ENCODE results near the gene TGM2. TPM values are rescaled to one million over a fixed set of nuclear protein-coding genes. Genes with fewer than 3 reads are reported as not detected.

The TGM2 gene
- total and polyA plus RNA-seq, 12 donors = 13.4 to 262 (median 98.3) TPM

DNA sequence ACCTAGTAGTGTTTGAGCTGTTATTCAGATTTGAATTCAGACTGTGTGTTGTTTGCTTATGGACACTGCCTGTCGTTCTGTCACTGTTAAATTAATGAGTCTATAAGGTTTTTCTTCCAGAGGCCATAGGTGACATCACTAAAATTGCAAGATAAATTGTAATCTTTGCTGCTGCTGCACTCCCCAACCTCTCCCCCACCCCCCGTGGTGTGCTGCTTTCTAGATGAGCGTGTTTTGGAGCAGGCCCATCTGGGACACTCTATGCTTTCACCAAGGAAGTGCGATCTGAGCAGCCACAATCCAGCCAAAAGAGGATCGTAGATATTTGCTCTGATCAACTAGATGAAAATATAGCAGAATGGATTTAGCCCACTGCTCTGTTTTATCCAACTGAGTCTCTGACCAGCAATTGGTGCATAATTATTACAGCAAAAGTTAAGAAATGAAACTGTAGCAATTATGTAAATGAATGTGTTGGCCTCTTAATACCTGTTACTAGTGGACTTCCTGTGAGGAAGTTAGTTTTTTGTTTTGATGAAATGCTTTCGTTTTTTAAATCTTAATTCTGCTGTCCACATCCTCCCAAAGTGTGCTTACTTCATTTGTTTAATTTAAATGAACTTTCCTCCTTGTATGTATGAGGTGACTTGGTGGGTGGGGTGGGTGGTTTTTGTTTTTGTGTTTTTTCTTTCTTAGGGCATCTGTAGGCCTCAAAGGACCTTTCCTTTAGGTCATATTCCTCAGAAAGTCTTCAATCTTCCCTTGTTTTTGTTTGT, 73.4 kb downstream of the TGM2 start:
- Histone ChIP-seq H3K4me1 (replicated peaks in 1 of 2) (peaks cover 18 to 36% of the 10 kb centered on the region in 2 donors), H3K27ac (peak overlapping the region in 2 of 5 donors; percentile 28 to 68), H3K27me3 (no peaks in the 10 kb centered on the region), H3K36me3 (replicated peaks in 1 of 2) (peaks cover 0 to 34% of the 10 kb centered on the region in 2 donors), H3K9me3 (replicated peaks in 1 of 3) (no peaks in the 10 kb centered on the region), H3K4me3 (no peak overlapping the region)
- no peak for DNase-seq
- no peak for TF ChIP-seq POLR2A (IDR thresholded peaks at IDR 0.05)
- TF ChIP-seq, protein P1, sequence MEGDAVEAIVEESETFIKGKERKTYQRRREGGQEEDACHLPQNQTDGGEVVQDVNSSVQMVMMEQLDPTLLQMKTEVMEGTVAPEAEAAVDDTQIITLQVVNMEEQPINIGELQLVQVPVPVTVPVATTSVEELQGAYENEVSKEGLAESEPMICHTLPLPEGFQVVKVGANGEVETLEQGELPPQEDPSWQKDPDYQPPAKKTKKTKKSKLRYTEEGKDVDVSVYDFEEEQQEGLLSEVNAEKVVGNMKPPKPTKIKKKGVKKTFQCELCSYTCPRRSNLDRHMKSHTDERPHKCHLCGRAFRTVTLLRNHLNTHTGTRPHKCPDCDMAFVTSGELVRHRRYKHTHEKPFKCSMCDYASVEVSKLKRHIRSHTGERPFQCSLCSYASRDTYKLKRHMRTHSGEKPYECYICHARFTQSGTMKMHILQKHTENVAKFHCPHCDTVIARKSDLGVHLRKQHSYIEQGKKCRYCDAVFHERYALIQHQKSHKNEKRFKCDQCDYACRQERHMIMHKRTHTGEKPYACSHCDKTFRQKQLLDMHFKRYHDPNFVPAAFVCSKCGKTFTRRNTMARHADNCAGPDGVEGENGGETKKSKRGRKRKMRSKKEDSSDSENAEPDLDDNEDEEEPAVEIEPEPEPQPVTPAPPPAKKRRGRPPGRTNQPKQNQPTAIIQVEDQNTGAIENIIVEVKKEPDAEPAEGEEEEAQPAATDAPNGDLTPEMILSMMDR (IDR thresholded peaks at IDR 0.05) = no peak
- WGBS, 4 donors = 53 to 58% (median 54%) methylated on average over 6 of the region's 6 CpGs
- intact Hi-C loops (cut with DNase I) = no loop called here

DNA sequence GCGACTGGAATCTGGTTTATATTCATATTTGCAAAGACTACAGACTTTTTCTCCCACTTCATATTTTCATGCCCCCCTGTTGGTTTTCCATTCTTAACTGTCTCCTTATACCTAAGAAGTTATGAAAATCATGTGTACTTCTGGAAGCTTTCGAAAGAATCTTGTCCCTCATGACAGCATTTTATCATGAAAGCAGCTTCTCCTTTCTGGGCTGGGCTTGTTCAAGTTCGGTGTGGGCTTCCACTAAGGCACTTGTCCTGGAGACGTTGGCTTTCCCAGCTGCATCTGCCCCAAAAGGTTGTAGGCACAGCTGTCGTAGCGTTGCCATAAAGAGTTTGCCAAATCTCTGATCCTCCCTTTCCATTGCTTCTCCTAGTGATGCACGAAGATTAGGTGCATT, 75.0 kb downstream of the TGM2 start:
- Histone ChIP-seq H3K4me1 (replicated peaks in 1 of 2) (peaks cover 15 to 30% of the 10 kb centered on the region in 2 donors), H3K9me3 (replicated peaks in 1 of 3) (no peaks in the 10 kb centered on the region), H3K36me3 (replicated peaks in 1 of 2) (peaks cover 0 to 47% of the 10 kb centered on the region in 2 donors), H3K27me3 (no peaks in the 10 kb centered on the region), H3K4me3 (no peak overlapping the region), H3K27ac (no peak overlapping the region)
- WGBS, 4 donors = 88 to 92% (median 90%) methylated on average over 7 of the region's 7 CpGs
- no peak for DNase-seq
- TF ChIP-seq POLR2A (IDR thresholded peaks at IDR 0.05) = no peak
- TF ChIP-seq, protein P1 (IDR thresholded peaks at IDR 0.05) = no peak
- intact Hi-C loops (cut with DNase I) = no loop called here

DNA sequence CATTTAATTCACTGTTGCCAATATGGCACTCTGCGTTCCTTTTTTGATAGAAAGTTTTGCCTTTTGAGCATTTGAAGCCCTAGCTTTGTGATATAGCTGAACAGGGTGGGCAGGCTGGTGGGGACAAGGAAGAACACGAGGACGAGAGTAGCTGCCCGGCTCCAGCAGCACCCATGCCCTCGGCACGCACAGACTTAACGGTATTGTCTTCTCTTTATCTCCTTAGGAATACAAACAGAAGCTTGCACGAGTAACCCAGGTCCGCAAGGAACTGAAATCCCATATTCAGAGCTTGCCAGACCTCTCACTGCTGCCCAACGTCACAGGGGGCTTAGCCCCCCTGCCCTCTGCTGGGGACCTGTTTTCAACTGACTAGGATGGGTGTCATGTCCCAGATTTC, 75.6 kb downstream of the TGM2 start:
- no peak overlapping the region for H3K4me3 ChIP-seq
- TF ChIP-seq, protein P1 (IDR thresholded peaks at IDR 0.05) = no peak
- H3K27ac ChIP-seq = no peak overlapping the region
- no peaks in the 10 kb centered on the region for H3K9me3 ChIP-seq (replicated peaks in 1 of 3)
- H3K36me3 ChIP-seq (replicated peaks in 1 of 2) = peaks cover 0 to 48% of the 10 kb centered on the region in 2 donors
- intact Hi-C loops (cut with DNase I) = no loop called here
- H3K4me1 ChIP-seq (replicated peaks in 1 of 2) = peaks cover 9 to 25% of the 10 kb centered on the region in 2 donors
- H3K27me3 ChIP-seq = no peaks in the 10 kb centered on the region
- DNase-seq = no peak
- WGBS, 4 donors = 89 to 94% (median 91%) methylated on average over 10 of the region's 10 CpGs

DNA sequence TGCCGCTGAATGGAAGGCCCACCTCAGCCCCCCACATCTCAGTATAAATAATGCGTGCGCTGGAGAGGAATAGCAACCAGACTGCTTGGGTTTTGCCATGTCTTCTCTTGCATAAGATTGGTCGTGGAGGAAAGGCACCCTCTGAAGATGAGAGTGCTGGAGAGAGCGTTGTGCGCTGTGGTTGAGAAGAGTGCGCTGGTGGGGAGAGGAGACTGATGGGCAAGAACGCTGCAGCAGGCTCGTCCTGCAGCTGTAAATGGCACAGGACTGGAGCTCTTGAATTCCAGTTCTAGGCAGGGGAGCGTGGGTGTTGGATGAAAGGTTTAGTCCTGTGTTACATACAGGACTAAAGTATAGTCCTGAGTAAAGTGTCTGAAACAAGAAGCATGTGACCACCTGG, 80.0 kb downstream of the TGM2 start:
- Histone ChIP-seq H3K4me3 (no peak overlapping the region), H3K4me1 (replicated peaks in 1 of 2) (peaks cover 0 to 7% of the 10 kb centered on the region in 2 donors), H3K27me3 (no peaks in the 10 kb centered on the region), H3K27ac (peak overlapping the region in 1 of 5 donors; percentile 21), H3K9me3 (replicated peaks in 1 of 3) (no peaks in the 10 kb centered on the region), H3K36me3 (replicated peaks in 1 of 2) (peaks cover 0 to 38% of the 10 kb centered on the region in 2 donors)
- intact Hi-C loops (cut with DNase I) = no loop called here
- TF ChIP-seq POLR2A (IDR thresholded peaks at IDR 0.05) = no peak
- TF ChIP-seq, protein P1 (IDR thresholded peaks at IDR 0.05) = no peak
- WGBS, 4 donors = 90 to 93% (median 92%) methylated on average over 10 of the region's 10 CpGs
- DNase-seq = no peak
